HUES6 (cell line): ENCODE data around the gene GAS2L1.
"Not testable (repeated sequence)": the region's sequence is repeated elsewhere in the genome, so short reads cannot be mapped to it uniquely, and the experiment has no call there.

Source experiments
- H3K27ac ChIP-seq: 2 replicates; pipeline ENCODE4 v1.7.0; 2013; ENCODE audit warnings: low read depth, mild to moderate bottlenecking, low read length, inconsistent platforms
- H3K27me3 ChIP-seq: 2 replicates; pipeline ENCODE4 v1.6.1; 2013; ENCODE audit warnings: low read length; ENCODE audit not compliant: control insufficient read depth, insufficient read depth
- H3K36me3 ChIP-seq: 2 replicates; pipeline ENCODE4 v1.6.1; 2013; ENCODE audit warnings: low read length; ENCODE audit not compliant: control insufficient read depth, insufficient read depth
- H3K4me1 ChIP-seq: 2 replicates; pipeline ENCODE4 v1.6.1; 2013; ENCODE audit warnings: low read length; ENCODE audit not compliant: control insufficient read depth, insufficient read depth
- H3K4me3 ChIP-seq: 2 replicates; pipeline ENCODE4 v1.5.1; 2013; ENCODE audit warnings: low read depth, low read length
- H3K9ac ChIP-seq: one replicate; pipeline ENCODE4 v1.6.1; 2013; ENCODE audit warnings: mild to moderate bottlenecking, low read length
- H3K9me3 ChIP-seq: 2 replicates; pipeline ENCODE4 v1.6.1; 2013; ENCODE audit warnings: low read depth, low read length; ENCODE audit not compliant: control insufficient read depth, insufficient read depth

Gene GAS2L1

GRCh38 chr22:29357193-29357890 lies 50.9 kb downstream of the GAS2L1 start:
- H3K4me1 ChIP-seq, H3K27me3 ChIP-seq, H3K4me3 ChIP-seq, H3K27ac ChIP-seq, H3K9me3 ChIP-seq, H3K9ac ChIP-seq: not testable (repeated sequence)
- H3K36me3 ChIP-seq: peaks cover 62% of the 10 kb centered on the region

GRCh38 chr22:29359469-29359868 lies 53.0 kb downstream of the GAS2L1 start:
- H3K9me3 ChIP-seq: no peaks in the 10 kb centered on the region
- H3K4me3 ChIP-seq: no peak overlapping the region
- H3K9ac ChIP-seq: no peak overlapping the region
- peaks cover 42% of the 10 kb centered on the region for H3K36me3 ChIP-seq
- no peaks in the 10 kb centered on the region for H3K27me3 ChIP-seq
- H3K4me1 ChIP-seq: no peaks in the 10 kb centered on the region
- no peak overlapping the region for H3K27ac ChIP-seq
